Chondrocyte (in vitro differentiated cells): Measurements from ENCODE around the gene TXK. TPM values are rescaled to one million over a fixed set of nuclear protein-coding genes. Genes with fewer than 3 reads are reported as not detected.

ENCODE experiments used
- DNase-seq: peaks from one replicate; pipeline ENCODE4 v3.0.0; 2021; ENCODE audit warnings: mixed read lengths, low spot score
- H3K27ac Mint-ChIP-seq: one replicate; pipeline ENCODE4 v1.8.0; 2021; ENCODE audit warnings: mild to moderate bottlenecking, moderate library complexity, mixed read lengths; ENCODE audit not compliant: unreplicated experiment
- H3K27me3 Mint-ChIP-seq: 2 replicates; pipeline ENCODE4 v1.8.0; 2021; ENCODE audit warnings: low read depth, mixed read lengths
- H3K36me3 Mint-ChIP-seq: 2 replicates; pipeline ENCODE4 v1.8.0; 2021; ENCODE audit warnings: low read depth, mixed read lengths
- H3K4me1 Mint-ChIP-seq: 2 replicates; pipeline ENCODE4 v1.8.0; 2021; ENCODE audit warnings: low read depth, mild to moderate bottlenecking, mixed read lengths
- H3K4me3 Mint-ChIP-seq: one replicate; pipeline ENCODE4 v1.8.0; 2021; ENCODE audit warnings: mild to moderate bottlenecking, moderate library complexity, mixed read lengths; ENCODE audit not compliant: unreplicated experiment
- H3K9me3 Mint-ChIP-seq: 2 replicates; pipeline ENCODE4 v1.8.0; 2021; ENCODE audit warnings: low read depth, mixed read lengths
- CTCF ChIP-seq: fragments of 200-600 bp; sonication (generic); IDR thresholded peaks from 2 replicates; pipeline ENCODE4 v1.5.0; 2021; ENCODE audit warnings: antibody characterized with exemption, mild to moderate bottlenecking, moderate library complexity
- total RNA-seq: library from RNA; stranded (reverse); gene quantifications from 3 replicates; pipeline ENCODE4 v1.2.1, GENCODE V29; 2021

Gene TXK
- total RNA-seq, 1 donor from 2014 or later: 0.22 TPM

GRCh38 chr4:48118081-48118480 lies 16.0 kb downstream of the TXK start:
- H3K4me3 Mint-ChIP-seq: no peak overlapping the region
- H3K36me3 Mint-ChIP-seq: peaks cover 1% of the 10 kb centered on the region
- no peak for TF ChIP-seq CTCF
- peaks cover 14% of the 10 kb centered on the region for H3K27me3 Mint-ChIP-seq
- no peaks in the 10 kb centered on the region for H3K4me1 Mint-ChIP-seq
- no peak overlapping the region for H3K27ac Mint-ChIP-seq
- no peaks in the 10 kb centered on the region for H3K9me3 Mint-ChIP-seq
- no peak for DNase-seq

DNA sequence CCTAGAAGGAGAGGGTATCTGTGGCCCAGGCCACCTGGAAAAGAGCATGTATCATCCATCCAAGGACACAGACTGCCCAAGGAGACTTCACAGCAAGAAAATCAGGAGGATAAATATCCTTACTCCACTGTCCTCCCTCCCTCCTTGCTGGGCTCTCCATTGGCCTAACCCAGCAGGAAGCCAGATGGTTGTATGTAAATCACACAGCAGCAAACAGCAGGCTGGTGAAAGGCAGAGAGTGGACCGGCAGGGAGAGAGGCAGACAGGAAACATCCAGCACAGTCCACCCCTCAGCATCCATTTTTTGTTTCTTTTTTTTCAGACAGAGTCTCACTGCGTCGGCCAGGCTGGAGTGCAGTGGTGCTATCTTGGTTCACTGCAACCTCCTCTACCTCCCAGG lies 17.5 kb downstream of the TXK start:
- no peak for DNase-seq
- no peaks in the 10 kb centered on the region for H3K4me1 Mint-ChIP-seq
- TF ChIP-seq CTCF: no peak
- H3K27ac Mint-ChIP-seq: no peak overlapping the region
- H3K36me3 Mint-ChIP-seq: peaks cover 1% of the 10 kb centered on the region
- no peak overlapping the region for H3K4me3 Mint-ChIP-seq
- H3K9me3 Mint-ChIP-seq: no peaks in the 10 kb centered on the region
- H3K27me3 Mint-ChIP-seq: peaks cover 16% of the 10 kb centered on the region

GRCh38 chr4:48114412-48114811 lies 19.6 kb downstream of the TXK start:
- Mint-ChIP-seq H3K36me3 (peaks cover 1% of the 10 kb centered on the region), H3K9me3 (no peaks in the 10 kb centered on the region), H3K4me3 (no peak overlapping the region), H3K27ac (no peak overlapping the region), H3K27me3 (peaks cover 15% of the 10 kb centered on the region), H3K4me1 (no peaks in the 10 kb centered on the region)
- DNase-seq: no peak
- no peak for TF ChIP-seq CTCF

DNA sequence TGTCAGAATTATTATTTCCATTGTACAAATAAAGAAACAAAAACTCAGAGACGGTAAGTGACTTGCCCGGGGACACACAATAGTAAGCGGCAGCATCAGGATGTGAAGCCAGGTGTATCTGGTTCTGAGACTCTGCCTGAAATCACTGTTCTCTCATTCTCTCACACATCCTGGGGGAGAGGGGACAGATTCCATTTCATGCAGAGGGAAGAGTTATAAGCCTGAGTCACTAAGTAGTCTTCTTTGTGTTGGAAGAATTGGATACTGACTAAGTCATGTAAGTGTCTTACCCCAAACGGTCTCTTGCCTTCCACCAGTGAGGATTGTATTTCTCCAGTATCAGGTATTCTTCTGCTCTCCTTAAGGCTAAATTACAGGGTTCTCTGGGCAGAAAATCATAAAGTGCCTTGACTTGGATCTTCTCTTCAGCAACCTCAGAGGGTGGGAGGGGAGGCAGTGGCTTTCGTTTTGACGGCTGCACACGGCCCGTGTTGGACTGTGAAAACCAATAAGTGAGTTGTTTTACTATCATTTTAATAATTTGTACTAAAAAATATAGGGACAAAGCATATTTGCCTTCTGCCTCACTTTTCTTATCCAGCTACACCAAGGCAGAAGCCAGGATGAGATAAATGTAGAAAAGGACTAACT lies 21.9 kb downstream of the TXK start:
- Mint-ChIP-seq H3K4me1 (no peaks in the 10 kb centered on the region), H3K27me3 (peaks cover 6% of the 10 kb centered on the region), H3K9me3 (no peaks in the 10 kb centered on the region), H3K4me3 (no peak overlapping the region), H3K27ac (no peak overlapping the region), H3K36me3 (no peaks in the 10 kb centered on the region)
- TF ChIP-seq CTCF: no peak
- no peak for DNase-seq

DNA sequence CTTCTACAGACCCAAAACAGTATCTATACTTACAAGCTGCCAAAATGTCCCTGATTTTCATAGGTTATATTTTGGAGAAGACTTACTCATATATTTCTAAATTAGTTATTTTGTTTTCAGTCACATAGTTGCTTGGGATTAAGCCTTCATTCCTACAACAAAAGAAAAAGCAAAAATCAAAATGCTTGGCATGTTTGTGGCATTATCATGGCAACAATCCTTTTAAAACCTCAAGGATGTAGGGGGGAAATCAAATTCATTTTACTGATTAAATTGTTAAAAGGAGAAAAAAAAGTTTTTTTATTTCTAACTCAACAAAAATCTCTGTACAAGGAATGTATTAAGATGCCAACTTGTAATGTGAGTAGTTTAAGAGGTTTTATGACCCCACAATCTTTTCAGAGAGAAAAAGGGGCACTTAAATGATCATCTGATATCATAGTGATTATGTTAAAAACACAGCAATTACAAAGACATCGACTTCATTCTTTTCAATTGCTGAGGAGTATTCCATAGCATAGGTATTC lies 23.5 kb downstream of the TXK start:
- DNase-seq: no peak
- no peak for TF ChIP-seq CTCF
- no peaks in the 10 kb centered on the region for H3K36me3 Mint-ChIP-seq
- no peaks in the 10 kb centered on the region for H3K9me3 Mint-ChIP-seq
- peaks cover 13% of the 10 kb centered on the region for H3K27me3 Mint-ChIP-seq
- H3K4me1 Mint-ChIP-seq: no peaks in the 10 kb centered on the region
- H3K27ac Mint-ChIP-seq: no peak overlapping the region
- no peak overlapping the region for H3K4me3 Mint-ChIP-seq
